Measurements from ENCODE around the gene EXT2.

EXT2 gene

GRCh38 chr11:44110231-44110679 lies 14.8 kb downstream of the EXT2 start:
- peak; percentile 64 for DNase-seq (ENCODE audit: low read depth in 2 of 2)
- no peak overlapping the region for H3K4me3 ChIP-seq (replicated peaks in 1 of 2; ENCODE audit: low read depth in 2 of 2, low read length in 2 of 2)
- TF ChIP-seq, protein P1, sequence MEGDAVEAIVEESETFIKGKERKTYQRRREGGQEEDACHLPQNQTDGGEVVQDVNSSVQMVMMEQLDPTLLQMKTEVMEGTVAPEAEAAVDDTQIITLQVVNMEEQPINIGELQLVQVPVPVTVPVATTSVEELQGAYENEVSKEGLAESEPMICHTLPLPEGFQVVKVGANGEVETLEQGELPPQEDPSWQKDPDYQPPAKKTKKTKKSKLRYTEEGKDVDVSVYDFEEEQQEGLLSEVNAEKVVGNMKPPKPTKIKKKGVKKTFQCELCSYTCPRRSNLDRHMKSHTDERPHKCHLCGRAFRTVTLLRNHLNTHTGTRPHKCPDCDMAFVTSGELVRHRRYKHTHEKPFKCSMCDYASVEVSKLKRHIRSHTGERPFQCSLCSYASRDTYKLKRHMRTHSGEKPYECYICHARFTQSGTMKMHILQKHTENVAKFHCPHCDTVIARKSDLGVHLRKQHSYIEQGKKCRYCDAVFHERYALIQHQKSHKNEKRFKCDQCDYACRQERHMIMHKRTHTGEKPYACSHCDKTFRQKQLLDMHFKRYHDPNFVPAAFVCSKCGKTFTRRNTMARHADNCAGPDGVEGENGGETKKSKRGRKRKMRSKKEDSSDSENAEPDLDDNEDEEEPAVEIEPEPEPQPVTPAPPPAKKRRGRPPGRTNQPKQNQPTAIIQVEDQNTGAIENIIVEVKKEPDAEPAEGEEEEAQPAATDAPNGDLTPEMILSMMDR (IDR thresholded peaks at IDR 0.05; ENCODE audit: low read depth, low read length) = peak; percentile 82

DNA sequence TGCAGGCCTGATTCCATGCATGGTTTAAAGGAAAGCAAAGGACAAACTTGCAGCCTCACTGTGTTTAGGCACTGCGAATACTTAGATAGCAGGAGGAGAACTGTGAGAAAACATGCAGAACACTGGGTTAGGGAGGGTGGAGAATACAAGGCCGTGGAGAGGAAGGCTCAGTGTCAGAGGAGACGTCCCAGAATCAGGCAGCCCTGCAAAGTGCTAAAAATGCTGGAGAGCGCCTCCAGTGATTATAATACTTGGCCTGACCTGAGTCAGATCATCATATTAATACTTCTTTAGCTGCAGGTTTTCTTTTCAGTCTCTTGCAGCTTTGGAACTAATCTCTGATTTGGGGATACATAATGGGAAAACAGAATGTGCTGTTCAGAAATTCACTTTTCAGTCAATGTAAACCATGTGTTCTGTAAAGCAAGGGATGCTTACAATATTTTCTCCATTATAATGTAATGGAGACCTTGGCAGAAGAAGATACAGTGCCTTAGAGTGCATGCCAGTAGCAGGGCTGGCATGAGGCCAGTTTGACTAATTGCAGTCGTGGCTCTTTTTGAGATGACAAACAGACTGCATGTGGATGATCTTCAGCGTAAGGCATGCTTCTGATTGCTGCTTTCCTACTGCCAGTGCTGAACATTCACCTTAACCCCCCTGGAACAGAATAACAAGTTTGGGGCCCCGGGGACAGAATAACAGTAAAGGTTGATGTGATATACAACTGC lies 16.8 kb downstream of the EXT2 start:
- peak; percentile 59 to 80 for DNase-seq (ENCODE audit: low read depth in 2 of 2)
- TF ChIP-seq, protein P1 (IDR thresholded peaks at IDR 0.05; ENCODE audit: low read depth, low read length) = no peak

DNA sequence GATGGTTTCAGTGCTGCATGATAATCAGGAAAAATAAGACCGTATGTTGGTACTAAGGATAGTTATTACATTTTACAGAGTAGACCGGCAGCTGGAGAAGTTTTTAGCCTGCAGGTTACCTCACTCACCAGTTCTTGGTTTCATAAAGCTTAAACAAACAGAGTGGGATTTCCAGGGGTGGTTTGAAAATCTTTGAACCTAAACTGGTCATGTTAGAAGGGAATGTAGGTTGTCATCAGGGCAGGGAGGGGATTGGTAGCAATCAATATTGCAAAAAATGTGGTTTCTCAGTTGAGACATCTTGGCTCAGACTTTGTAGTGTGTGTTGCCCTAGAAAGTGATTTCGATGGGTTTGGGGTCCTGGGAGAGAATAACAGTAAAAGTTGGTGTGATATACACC lies 17.5 kb downstream of the EXT2 start:
- TF ChIP-seq, protein P1 (IDR thresholded peaks at IDR 0.05; ENCODE audit: low read depth, low read length) = no peak
- DNase-seq (ENCODE audit: low read depth in 2 of 2) = no peak
- H3K4me3 ChIP-seq (replicated peaks in 1 of 2; ENCODE audit: low read depth in 2 of 2, low read length in 2 of 2) = no peak overlapping the region

More for the DNA sequence above, 16.8 kb downstream of the EXT2 start:
- H3K4me3 ChIP-seq (replicated peaks in 1 of 2; ENCODE audit: low read depth in 2 of 2, low read length in 2 of 2) = no peak overlapping the region

DNA sequence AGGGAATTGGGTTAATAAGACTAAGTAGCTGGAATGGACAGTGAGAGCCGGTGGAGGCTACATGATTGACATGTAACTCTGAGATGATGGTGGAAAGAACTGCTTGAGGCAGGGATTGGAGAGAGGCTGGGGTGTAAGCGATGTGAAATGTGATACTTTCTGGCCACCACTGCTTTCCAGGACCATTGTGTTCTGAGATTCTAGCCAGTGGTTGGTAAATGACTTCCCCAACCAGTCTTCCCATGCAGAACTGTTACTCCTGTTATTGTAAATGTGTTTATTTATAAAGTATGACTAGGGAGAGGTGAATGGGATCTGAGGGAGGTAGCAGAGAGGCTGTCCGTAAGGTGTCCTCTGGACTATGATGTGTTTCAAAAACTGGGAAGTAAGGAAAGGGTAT lies 18.1 kb downstream of the EXT2 start:
- TF ChIP-seq, protein P1 (IDR thresholded peaks at IDR 0.05; ENCODE audit: low read depth, low read length) = no peak
- no peak overlapping the region for H3K4me3 ChIP-seq (replicated peaks in 1 of 2; ENCODE audit: low read depth in 2 of 2, low read length in 2 of 2)
- DNase-seq (ENCODE audit: low read depth in 2 of 2) = no peak

DNA sequence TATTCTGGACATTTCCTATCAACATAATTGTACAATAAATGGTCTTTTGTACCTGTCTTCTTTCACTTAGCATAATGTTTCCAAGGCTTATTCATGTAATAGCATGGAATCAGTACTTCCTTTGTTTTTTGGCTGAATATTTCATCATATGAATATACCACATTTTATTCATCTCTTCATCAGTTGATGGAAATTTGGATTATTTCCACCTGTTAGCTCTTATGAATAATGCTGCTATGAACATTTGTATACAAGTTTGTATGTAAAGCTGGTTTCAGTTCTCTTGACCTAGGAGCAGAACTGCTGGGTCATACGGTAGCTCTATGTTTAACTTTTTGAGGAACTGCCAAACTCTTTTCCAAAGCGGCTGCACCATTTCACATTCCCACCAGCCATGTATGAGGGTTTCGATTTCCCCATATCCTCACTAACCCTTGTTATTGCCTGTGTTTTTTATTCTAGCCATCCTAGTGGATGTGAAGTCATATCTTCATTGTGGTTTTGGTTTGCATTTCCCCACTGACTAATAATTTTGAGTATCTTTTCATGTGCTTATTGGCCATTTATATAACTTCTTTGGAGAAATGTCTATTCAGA lies 20.9 kb downstream of the EXT2 start:
- peak in 1 of 2 donors; percentile 39 for DNase-seq (ENCODE audit: low read depth in 2 of 2)
- no peak overlapping the region for H3K4me3 ChIP-seq (replicated peaks in 1 of 2; ENCODE audit: low read depth in 2 of 2, low read length in 2 of 2)
- TF ChIP-seq, protein P1 (IDR thresholded peaks at IDR 0.05; ENCODE audit: low read depth, low read length) = no peak

- DNase-seq (ENCODE audit: low read depth in 2 of 2) = peak in 1 of 2 donors; percentile 30
- TF ChIP-seq, protein P1 (IDR thresholded peaks at IDR 0.05; ENCODE audit: low read depth, low read length) = peak; percentile 46
- H3K4me3 ChIP-seq (replicated peaks in 1 of 2; ENCODE audit: low read depth in 2 of 2, low read length in 2 of 2) = no peak overlapping the region
Measured at GRCh38 chr11:44120169-44120568, 24.7 kb downstream of the EXT2 start.

Data from cardiac fibroblast (primary cell).